Measurements from ENCODE around the gene SLC39A13. TPM values are rescaled to one million over a fixed set of nuclear protein-coding genes. Genes with fewer than 3 reads are reported as not detected.

Gene SLC39A13
- total RNA-seq, 1 experiment from 2014 or later = 29.2 TPM

- peaks cover 5% of the 10 kb centered on the region for H3K4me1 ChIP-seq (ENCODE audit: insufficient read depth, low read length)
- H3K36me3 Mint-ChIP-seq (ENCODE audit: insufficient read depth in 1 of 3, low read depth in 3 of 3) = no peaks in the 10 kb centered on the region; a peak in 1 of 7 replicates
- no peak overlapping the region for H3K18ac ChIP-seq (ENCODE audit: insufficient read length, low read depth, low read length)
- TF ChIP-seq CTCF (conservative IDR thresholded peaks at IDR 0.05) = no peak
- H3K79me2 ChIP-seq (ENCODE audit: insufficient read depth, low read length) = no peaks in the 10 kb centered on the region
- no peak overlapping the region for H3K14ac ChIP-seq (ENCODE audit: insufficient read depth, low read length)
- H3T11ph ChIP-seq (ENCODE audit: low read length) = no peak overlapping the region
- no peaks in the 10 kb centered on the region for H3K9me3 ChIP-seq (ENCODE audit: control insufficient read depth, low read depth, low read length)
- peaks cover 30 to 46% of the 10 kb centered on the region in 2 experiments for H3K4me1 Mint-ChIP-seq
- no peak overlapping the region for H2BK120ac ChIP-seq (ENCODE audit: low read depth, low read length, poor library complexity, severe bottlenecking)
- H3K27me3 Mint-ChIP-seq (ENCODE audit: low read depth) = no peaks in the 10 kb centered on the region
- H2BK20ac ChIP-seq (ENCODE audit: low read depth, low read length, poor library complexity, severe bottlenecking) = no peak overlapping the region
- DNase-seq = no peak
- H2AK5ac ChIP-seq (ENCODE audit: insufficient read length, low read length) = no peak overlapping the region
- H3K9ac ChIP-seq (ENCODE audit: extremely low read depth, insufficient read length, low read length) = no peak overlapping the region
- no peaks in the 10 kb centered on the region for H3K79me1 ChIP-seq (ENCODE audit: insufficient read depth, low read depth, low read length, poor library complexity, severe bottlenecking)
- no peak overlapping the region for H2BK5ac ChIP-seq (ENCODE audit: insufficient read length, low read length)
- H3K4me2 ChIP-seq (ENCODE audit: insufficient read depth, insufficient read length, low read length) = no peak overlapping the region
- no peak overlapping the region for H3K23ac ChIP-seq (ENCODE audit: insufficient read length, low read depth, low read length)
- no peak overlapping the region for H4K8ac ChIP-seq (replicated peaks; ENCODE audit: insufficient read length, low read depth, low read length)
- H4K91ac ChIP-seq (ENCODE audit: insufficient read length, low read depth, low read length) = no peak overlapping the region
- no peak overlapping the region for H2BK12ac ChIP-seq (ENCODE audit: insufficient read length, low read depth, low read length)
- peaks cover 11% of the 10 kb centered on the region for H3K23me2 ChIP-seq (ENCODE audit: insufficient read length, low read depth, low read length, poor library complexity, severe bottlenecking)
- no peak overlapping the region for H2AFZ ChIP-seq (ENCODE audit: low read length)
- WGBS (ENCODE audit: extremely low coverage, insufficient read length, low lambda C conversion rate) = no CpG with 5 or more reads among the region's 3 CpGs
- no peak overlapping the region for H2BK15ac ChIP-seq (ENCODE audit: low read depth, low read length)
- H4K5ac ChIP-seq (ENCODE audit: insufficient read length, low read depth, low read length) = no peak overlapping the region
- H3K4me3 Mint-ChIP-seq = no peak overlapping the region; a peak in 1 of 5 replicates
- no peaks in the 10 kb centered on the region for H4K20me1 ChIP-seq (ENCODE audit: control insufficient read depth, insufficient read depth, insufficient read length)
- peak overlapping the region in 2 of 3 experiments; percentile 33 to 44; a peak in 2 of 7 replicates for H3K27ac Mint-ChIP-seq
- H3K4ac ChIP-seq (ENCODE audit: low read depth, low read length) = no peak overlapping the region
- H3K9me3 Mint-ChIP-seq = no peaks in the 10 kb centered on the region; a peak in 1 of 5 replicates
- no peak overlapping the region for H3K56ac ChIP-seq (ENCODE audit: insufficient read length, low read depth, low read length)
- no peak overlapping the region for H3K27ac ChIP-seq (ENCODE audit: insufficient read length, low read depth, low read length)
- no peaks in the 10 kb centered on the region for H3K27me3 ChIP-seq (ENCODE audit: insufficient read depth, low read length)
Observed at GRCh38 chr11:47403571-47403970, 4.8 kb upstream of the SLC39A13 start.
